ENCODE results near the gene STK16. TPM values are rescaled to one million over a fixed set of nuclear protein-coding genes. Genes with fewer than 3 reads are reported as not detected.
A peak's percentile ranks its signal among the peaks of the same experiment; 100 is the strongest.

STK16 gene
- total and polyA plus RNA-seq, 10 donors = 17.0 to 47.6 (median 29.5) TPM

GRCh38 chr2:219279151-219279915 is 34.1 kb downstream of the STK16 start, which contains the start of gene DNAJB2:
TSS of gene DNAJB2 (plus strand) at chr2:219279366. CDS start at chr2:219279834, 468 bp downstream.
- Histone ChIP-seq H3K27me3 (replicated peaks in 1 of 7) (no peaks in the 10 kb centered on the region), H3K4me3 (peak within 1 kb of the TSS; percentile 39 to 78 (median 58)), H3K27ac (peak within 1 kb of the TSS; percentile 94 to 99 (median 98)), H3K36me3 (peaks cover 0 to 40% (median 32%) of the 10 kb centered on the region in 6 donors), H3K9me3 (no peaks in the 10 kb centered on the region), H3K4me1 (peaks cover 26 to 73% (median 44%) of the 10 kb centered on the region in 6 donors)
- TF ChIP-seq POLR2AphosphoS5 (IDR thresholded peaks at IDR 0.05) (peak; percentile 97 to 99 (median 98)), CTCF (IDR thresholded peaks at IDR 0.05 in 8 of 11, conservative IDR thresholded peaks at IDR 0.05 in 3 of 11) (peak in 1 of 11 experiments; percentile 37), POLR2A (IDR thresholded peaks at IDR 0.05) (peak; percentile 42 to 97 (median 88))
- intact Hi-C loops (cut with DNase I; ENCODE audit: low total_unique reads) = loop anchor here (5.0 kb wide), 1 partner anchor 52 kb away; the partner anchor contains the start of genes ANKZF1 and ATG9A
- 0 to 1% (median 1%) methylated on average over 31 to 65 of the region's 65 CpGs for WGBS, 5 donors
- DNase-seq = peak; percentile 100

- TF ChIP-seq CTCF (IDR thresholded peaks at IDR 0.05 in 8 of 11, conservative IDR thresholded peaks at IDR 0.05 in 3 of 11) = peak in 7 of 11 experiments; percentile 20 to 55 (median 41)
- peak in 1 of 3 donors; percentile 33 for TF ChIP-seq POLR2A (IDR thresholded peaks at IDR 0.05)
- TF ChIP-seq POLR2AphosphoS5 (IDR thresholded peaks at IDR 0.05) = peak in 1 of 3 donors; percentile 60
- intact Hi-C loops (cut with DNase I; ENCODE audit: low total_unique reads) = loop anchor here (5.0 kb wide), 1 partner anchor 53 kb away; the partner anchor contains the start of genes ANKZF1 and ATG9A
- peaks cover 0 to 47% (median 39%) of the 10 kb centered on the region in 6 donors for H3K36me3 ChIP-seq
- WGBS, 5 donors = 53 to 60% (median 57%) methylated on average over 11 to 12 of the region's 12 CpGs
- peak overlapping the region; percentile 94 to 99 (median 98) for H3K27ac ChIP-seq
- peak overlapping the region; percentile 39 to 78 (median 58) for H3K4me3 ChIP-seq
- H3K27me3 ChIP-seq (replicated peaks in 1 of 7) = no peaks in the 10 kb centered on the region
- H3K4me1 ChIP-seq = peaks cover 26 to 80% (median 48%) of the 10 kb centered on the region in 6 donors
- H3K9me3 ChIP-seq = no peaks in the 10 kb centered on the region
- no peak for DNase-seq
Measured at GRCh38 chr2:219279916-219280516, 34.7 kb downstream of the STK16 start.

- WGBS, 5 donors = 82 to 89% (median 86%) methylated on average over 4 of the region's 4 CpGs
- TF ChIP-seq POLR2A (IDR thresholded peaks at IDR 0.05) = no peak
- no peak for TF ChIP-seq POLR2AphosphoS5 (IDR thresholded peaks at IDR 0.05)
- TF ChIP-seq CTCF (IDR thresholded peaks at IDR 0.05 in 8 of 11, conservative IDR thresholded peaks at IDR 0.05 in 3 of 11) = no peak
- intact Hi-C loops (cut with DNase I; ENCODE audit: low total_unique reads) = no loop called here
- no peaks in the 10 kb centered on the region for H3K27me3 ChIP-seq (replicated peaks in 1 of 7)
- no peaks in the 10 kb centered on the region for H3K9me3 ChIP-seq
- H3K36me3 ChIP-seq = peaks cover 0 to 54% (median 46%) of the 10 kb centered on the region in 6 donors
- peaks cover 26 to 80% (median 48%) of the 10 kb centered on the region in 6 donors for H3K4me1 ChIP-seq
- H3K4me3 ChIP-seq = peak overlapping the region in 1 of 8 donors; percentile 78
- no peak for DNase-seq
- peak overlapping the region in 5 of 8 donors; percentile 19 to 99 (median 99) for H3K27ac ChIP-seq
Measured at GRCh38 chr2:219280651-219281050, 35.4 kb downstream of the STK16 start.
